ENCODE results near the gene PRR27. TPM values are rescaled to one million over a fixed set of nuclear protein-coding genes. Genes with fewer than 3 reads are reported as not detected.

The PRR27 gene
- total RNA-seq, 1 donor = not detected

DNA sequence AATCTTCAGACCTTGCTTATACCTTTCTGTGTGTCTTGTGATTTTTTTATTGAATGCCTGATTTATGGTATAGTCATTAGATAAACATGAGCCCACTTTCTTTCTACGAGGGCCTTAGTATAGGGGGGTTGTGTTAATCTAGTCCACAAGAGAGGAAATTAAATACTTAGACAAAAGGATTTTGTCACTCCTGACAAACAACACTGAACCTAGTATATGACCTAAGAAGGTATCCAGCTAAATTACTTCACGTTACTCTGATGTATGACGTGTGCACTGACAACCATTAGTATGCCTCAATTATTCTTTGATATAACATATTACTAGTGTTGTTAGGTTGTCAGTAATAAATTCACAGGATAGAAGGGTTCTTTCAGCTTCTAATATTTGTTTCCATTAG, 2.8 kb upstream of the PRR27 start:
- TF ChIP-seq, protein P1, sequence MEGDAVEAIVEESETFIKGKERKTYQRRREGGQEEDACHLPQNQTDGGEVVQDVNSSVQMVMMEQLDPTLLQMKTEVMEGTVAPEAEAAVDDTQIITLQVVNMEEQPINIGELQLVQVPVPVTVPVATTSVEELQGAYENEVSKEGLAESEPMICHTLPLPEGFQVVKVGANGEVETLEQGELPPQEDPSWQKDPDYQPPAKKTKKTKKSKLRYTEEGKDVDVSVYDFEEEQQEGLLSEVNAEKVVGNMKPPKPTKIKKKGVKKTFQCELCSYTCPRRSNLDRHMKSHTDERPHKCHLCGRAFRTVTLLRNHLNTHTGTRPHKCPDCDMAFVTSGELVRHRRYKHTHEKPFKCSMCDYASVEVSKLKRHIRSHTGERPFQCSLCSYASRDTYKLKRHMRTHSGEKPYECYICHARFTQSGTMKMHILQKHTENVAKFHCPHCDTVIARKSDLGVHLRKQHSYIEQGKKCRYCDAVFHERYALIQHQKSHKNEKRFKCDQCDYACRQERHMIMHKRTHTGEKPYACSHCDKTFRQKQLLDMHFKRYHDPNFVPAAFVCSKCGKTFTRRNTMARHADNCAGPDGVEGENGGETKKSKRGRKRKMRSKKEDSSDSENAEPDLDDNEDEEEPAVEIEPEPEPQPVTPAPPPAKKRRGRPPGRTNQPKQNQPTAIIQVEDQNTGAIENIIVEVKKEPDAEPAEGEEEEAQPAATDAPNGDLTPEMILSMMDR (IDR thresholded peaks at IDR 0.05; ENCODE audit: insufficient read depth, low read depth, low read length) = no peak
- no peak for DNase-seq (ENCODE audit: low read depth)
- no peak overlapping the region for H3K4me3 ChIP-seq (ENCODE audit: low read depth, low read length)

DNA sequence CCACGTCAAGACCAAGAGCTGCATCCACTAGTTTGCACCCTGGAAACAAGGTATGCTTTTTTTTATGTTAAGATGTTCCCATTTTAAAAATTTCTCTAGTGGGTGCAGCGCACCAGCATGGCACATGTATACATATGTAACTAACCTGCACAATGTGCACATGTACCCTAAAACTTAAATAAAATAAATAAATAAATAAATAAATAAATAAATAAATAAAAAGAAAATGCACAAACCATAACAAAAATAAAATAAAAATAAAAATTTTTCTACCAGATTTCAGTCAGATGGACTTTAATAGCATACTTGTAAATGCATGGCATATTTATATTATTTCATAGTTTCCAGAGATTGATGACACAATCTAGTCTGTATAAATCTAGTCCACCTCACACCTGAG, 1.9 kb upstream of the PRR27 start:
- no peak for DNase-seq (ENCODE audit: low read depth)
- TF ChIP-seq, protein P1 (IDR thresholded peaks at IDR 0.05; ENCODE audit: insufficient read depth, low read depth, low read length) = no peak
- H3K4me3 ChIP-seq (ENCODE audit: low read depth, low read length) = no peak overlapping the region

DNA sequence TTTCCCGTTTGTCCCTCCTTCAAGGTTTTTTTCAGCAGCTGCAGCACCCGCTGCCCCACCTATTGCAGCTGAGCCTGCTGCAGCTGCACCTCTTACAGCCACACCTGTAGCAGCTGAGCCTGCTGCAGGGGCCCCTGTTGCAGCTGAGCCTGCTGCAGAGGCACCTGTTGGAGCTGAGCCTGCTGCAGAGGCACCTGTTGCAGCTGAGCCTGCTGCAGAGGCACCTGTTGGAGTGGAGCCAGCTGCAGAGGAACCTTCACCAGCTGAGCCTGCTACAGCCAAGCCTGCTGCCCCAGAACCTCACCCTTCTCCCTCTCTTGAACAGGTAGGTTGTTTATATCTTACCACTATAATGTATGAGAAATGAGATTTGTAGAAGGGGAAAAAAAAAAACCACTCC, 4.5 kb downstream of the PRR27 start:
- DNase-seq (ENCODE audit: low read depth) = no peak
- no peak overlapping the region for H3K4me3 ChIP-seq (ENCODE audit: low read depth, low read length)
- TF ChIP-seq, protein P1 (IDR thresholded peaks at IDR 0.05; ENCODE audit: insufficient read depth, low read depth, low read length) = no peak

GRCh38 chr4:70177090-70177489, 23.1 kb downstream of the PRR27 start:
- DNase-seq (ENCODE audit: low read depth) = no peak
- H3K4me3 ChIP-seq (ENCODE audit: low read depth, low read length) = no peak overlapping the region
- TF ChIP-seq, protein P1 (IDR thresholded peaks at IDR 0.05; ENCODE audit: insufficient read depth, low read depth, low read length) = no peak

- DNase-seq (ENCODE audit: low read depth) = no peak
- TF ChIP-seq, protein P1 (IDR thresholded peaks at IDR 0.05; ENCODE audit: insufficient read depth, low read depth, low read length) = no peak
- no peak overlapping the region for H3K4me3 ChIP-seq (ENCODE audit: low read depth, low read length)
Measured at GRCh38 chr4:70178075-70178660, 24.1 kb downstream of the PRR27 start.

GRCh38 chr4:70179811-70180210, 25.8 kb downstream of the PRR27 start:
- no peak overlapping the region for H3K4me3 ChIP-seq (ENCODE audit: low read depth, low read length)
- TF ChIP-seq, protein P1 (IDR thresholded peaks at IDR 0.05; ENCODE audit: insufficient read depth, low read depth, low read length) = no peak
- DNase-seq (ENCODE audit: low read depth) = no peak

DNA sequence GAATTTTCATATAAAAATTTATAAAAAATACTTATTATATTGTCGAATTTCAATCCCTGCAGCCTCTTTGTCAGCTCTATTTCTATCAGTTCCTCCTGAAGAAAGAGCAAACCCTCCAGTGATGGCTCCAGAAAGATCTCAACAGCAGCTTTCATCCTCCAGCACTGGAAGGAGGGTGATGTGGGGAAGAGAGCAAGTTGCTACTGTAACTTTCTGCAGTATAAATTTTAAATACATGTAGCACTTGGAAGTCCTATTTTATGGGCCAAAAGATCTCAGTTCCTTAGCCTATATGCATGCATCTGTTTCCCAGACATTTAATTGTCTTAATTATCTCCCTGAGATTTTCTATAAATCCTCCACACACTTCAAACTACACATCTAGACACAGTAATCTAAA, 27.8 kb downstream of the PRR27 start:
- TF ChIP-seq, protein P1 (IDR thresholded peaks at IDR 0.05; ENCODE audit: insufficient read depth, low read depth, low read length) = no peak
- no peak for DNase-seq (ENCODE audit: low read depth)
- no peak overlapping the region for H3K4me3 ChIP-seq (ENCODE audit: low read depth, low read length)

All from fibroblast of villous mesenchyme (primary cell).